GM18526 (cell line): ENCODE measurements around the gene LRP10.
A peak's percentile ranks its signal among the peaks of the same experiment; 100 is the strongest.

Source experiments
- POLR2A ChIP-seq: IDR thresholded peaks from 3 replicates; pipeline ENCODE4 v1.6.1; 2011; ENCODE audit not compliant: insufficient read length; ENCODE audit errors: extremely low read depth

The LRP10 gene, protein sequence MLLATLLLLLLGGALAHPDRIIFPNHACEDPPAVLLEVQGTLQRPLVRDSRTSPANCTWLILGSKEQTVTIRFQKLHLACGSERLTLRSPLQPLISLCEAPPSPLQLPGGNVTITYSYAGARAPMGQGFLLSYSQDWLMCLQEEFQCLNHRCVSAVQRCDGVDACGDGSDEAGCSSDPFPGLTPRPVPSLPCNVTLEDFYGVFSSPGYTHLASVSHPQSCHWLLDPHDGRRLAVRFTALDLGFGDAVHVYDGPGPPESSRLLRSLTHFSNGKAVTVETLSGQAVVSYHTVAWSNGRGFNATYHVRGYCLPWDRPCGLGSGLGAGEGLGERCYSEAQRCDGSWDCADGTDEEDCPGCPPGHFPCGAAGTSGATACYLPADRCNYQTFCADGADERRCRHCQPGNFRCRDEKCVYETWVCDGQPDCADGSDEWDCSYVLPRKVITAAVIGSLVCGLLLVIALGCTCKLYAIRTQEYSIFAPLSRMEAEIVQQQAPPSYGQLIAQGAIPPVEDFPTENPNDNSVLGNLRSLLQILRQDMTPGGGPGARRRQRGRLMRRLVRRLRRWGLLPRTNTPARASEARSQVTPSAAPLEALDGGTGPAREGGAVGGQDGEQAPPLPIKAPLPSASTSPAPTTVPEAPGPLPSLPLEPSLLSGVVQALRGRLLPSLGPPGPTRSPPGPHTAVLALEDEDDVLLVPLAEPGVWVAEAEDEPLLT

DNA sequence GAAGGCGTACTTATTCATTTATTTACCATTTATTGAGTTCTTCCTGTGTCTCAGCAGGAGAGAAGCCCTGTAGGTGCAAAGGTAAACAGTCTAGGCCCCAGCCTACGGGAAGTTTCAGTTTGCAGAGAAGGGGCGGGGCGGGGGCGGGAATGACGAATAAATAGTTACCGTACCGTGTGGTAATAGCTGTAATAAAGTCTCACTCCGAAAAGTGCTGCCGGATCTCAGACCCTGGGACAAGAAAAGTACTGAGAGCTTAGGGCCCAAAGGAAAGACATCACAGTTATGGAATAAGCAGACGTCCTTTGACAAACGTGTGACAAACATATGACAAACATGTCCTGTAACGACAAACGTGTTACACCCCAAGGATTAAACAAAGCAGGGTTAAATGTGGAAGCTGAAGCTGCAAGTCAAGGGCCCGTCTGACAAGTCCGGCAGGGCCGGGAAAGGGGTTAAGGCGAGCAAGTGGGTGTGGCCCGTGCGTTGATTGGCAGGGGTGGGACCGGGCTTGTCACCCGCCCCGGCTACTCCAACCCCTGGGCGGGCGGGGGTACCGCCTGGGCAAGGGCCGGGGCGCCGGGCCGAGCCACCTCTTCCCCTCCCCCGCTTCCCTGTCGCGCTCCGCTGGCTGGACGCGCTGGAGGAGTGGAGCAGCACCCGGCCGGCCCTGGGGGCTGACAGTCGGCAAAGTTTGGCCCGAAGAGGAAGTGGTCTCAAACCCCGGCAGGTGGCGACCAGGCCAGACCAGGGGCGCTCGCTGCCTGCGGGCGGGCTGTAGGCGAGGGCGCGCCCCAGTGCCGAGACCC lies at the start of gene LRP10:
Gene LRP10, plus strand, starts transcription at position 517 of the 809 bp plus-strand sequence. CDS start 564 bp downstream, outside the sequence.
- peak; percentile 68 for TF ChIP-seq POLR2A

DNA sequence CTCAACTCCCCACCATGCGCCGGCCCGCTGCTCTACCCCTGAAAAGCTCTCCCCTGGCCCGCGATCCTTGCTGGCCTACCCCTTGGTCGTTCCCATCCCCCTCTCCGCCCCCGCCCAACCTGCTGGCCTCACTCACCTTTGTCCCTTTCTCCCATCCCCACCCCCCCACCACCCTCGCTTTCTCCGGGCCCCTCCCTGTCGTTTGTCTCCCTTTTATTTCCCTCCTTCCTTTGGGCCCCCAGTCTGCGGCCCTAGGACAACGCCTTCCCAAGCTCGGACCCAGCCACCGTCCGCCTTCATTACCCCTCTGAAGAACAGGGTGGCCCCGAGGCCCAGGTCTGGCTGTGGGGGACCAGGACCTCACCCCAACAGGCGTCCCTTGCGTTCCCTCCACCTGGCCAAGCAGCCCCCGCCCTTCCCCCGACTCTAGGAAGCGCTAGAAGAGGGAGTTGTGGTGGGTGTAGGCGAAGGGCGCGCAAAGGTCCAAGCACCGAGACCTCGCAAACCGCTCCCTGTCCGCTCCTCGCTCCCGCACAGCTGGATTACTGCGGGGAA lies 49.4 kb upstream of the LRP10 start:
- TF ChIP-seq POLR2A, result no peak

DNA sequence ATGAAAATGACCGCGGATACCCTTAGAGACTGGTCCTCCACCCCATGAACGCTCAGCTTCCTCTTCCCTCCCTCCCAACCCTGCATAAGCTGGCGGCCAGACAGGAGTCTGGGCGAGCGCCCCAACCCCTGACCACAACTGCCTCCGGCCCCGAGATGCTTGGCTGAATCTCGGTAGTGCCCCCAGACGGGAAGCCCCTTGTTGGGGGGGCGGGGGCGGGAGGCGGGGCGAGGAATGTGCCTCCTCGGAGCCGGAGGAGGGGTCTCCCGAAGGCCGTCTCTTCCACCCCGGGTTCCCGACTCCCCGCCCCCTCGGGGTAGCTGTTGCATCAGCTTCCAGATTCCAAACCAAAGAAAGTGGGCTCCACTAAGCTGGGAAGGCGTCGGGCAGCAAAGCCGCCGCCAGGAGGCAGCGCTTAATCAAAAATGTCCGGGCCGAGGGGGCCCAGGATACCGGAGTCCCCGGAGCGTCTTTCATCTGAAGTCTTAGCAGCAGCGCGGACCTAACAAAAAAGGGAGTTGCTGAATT lies 48.9 kb upstream of the LRP10 start:
- no peak for TF ChIP-seq POLR2A

DNA sequence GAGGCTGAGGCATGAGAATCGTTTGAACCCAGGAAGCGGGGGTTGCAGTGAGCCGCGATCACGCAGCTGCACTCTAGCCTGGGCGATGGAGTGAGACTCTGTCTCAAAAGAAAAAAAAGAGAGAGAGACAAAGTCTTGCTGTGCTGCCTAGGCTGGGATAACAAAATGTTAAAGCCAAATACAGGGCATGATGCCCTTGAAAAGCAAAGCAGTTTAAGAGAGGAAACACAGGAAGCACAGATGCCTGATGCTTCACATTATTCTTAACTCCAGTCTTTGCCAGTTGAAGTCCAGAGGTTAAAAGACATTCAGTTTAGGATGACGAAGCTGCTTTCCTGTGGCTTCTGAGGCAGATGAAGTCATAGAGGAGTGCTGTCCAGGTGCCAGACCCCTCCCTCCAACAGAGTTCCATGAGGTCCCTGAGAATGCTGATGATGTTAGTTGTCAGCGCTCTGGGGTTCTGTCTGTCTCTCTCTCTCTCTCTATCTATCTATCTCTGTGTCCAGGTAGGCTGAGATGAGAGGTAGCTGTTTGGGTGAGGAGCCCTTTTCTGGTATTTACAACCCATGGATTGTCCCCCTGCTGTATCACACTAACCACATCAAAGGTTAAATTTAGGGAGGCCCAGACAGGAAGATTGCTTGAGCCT lies 46.7 kb upstream of the LRP10 start:
- no peak for TF ChIP-seq POLR2A

DNA sequence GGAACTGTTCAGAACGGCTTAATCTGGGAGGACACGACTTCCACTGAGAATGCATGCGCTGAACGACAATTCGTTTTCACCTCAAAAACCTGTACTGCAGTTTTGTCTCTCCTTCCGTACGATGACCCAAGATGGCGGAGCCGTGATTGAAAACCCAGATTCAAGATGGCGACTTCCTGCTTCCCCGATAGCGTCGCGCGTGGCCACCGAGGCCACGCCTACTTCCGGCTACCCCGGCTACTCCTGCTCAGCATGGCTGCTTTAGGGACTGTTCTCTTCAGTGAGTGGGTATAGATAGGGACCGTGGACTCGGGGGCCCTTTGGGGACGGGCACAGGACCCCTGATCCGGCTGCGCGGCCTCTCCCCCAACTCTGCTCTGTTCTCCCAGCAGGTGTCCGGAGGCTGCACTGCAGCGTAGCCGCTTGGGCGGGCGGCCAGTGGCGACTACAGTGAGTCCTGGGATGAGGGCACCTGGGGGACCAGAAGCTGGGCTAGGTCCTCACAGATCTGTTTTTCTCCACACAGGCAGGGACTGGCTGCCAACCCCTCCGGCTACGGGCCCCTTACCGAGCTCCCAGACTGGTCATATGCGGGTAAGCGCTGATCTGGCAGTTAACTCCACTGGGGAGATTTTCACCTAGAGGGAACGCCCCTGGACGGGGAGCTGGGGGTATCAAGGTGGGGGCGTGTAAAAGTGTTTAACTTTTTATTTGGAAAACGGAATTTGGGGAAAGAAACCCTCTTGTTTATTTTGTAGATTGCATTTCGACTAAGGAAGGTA lies 41.7 kb upstream of the LRP10 start, which contains the start of gene MRPL52:
Gene MRPL52, plus strand, starts transcription at position 227 of the 782 bp plus-strand sequence. Its CDS starts 26 bp downstream, at position 253.
- TF ChIP-seq POLR2A, result peak; percentile 68

DNA sequence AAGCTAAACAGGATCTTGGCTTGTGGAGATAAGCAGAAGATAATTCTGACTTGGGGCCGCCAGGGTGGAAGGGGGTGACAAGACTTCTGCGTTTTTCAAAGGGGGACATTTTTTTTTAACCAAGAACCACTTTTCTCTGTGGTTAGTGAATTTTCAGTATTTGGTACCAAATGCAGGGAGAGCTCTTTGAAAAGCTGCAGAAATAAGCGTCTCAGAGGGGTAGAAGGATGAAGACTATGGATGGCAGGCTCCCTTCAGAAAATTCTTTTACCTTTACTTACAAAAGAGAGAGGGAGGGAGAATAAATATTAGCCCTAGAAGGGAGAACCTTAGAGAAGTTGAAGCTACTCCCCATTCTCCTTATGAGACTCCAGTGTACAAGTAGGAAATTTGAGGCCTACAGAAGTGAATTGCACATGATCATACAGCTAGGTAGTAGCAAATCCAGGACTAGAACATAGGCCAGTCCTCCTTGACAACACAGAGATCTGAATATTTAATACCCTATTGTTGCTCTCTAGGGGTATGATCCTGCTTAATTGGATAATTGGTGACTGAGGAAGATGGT lies 41.0 kb upstream of the LRP10 start:
- TF ChIP-seq POLR2A, result no peak

DNA sequence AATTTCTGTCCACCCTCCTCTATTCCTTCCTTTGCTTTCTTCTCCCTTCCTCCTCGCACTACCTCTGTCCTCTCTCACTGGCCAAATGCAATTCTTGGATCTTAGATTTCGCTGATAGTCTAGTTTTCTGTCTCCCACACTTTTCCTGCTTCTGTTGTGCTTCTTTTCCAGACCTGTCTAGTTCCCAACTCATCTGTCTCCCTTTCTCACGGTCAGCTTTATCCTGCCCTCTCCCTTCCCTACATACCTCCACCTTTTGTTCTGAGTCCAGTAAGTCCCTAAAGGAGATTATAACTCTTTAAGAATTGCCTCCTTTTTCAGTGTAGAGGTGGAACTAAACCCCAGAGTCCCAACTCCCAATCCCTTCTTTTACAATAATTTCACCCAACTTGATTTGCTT lies 36.0 kb upstream of the LRP10 start:
- TF ChIP-seq POLR2A, result no peak

DNA sequence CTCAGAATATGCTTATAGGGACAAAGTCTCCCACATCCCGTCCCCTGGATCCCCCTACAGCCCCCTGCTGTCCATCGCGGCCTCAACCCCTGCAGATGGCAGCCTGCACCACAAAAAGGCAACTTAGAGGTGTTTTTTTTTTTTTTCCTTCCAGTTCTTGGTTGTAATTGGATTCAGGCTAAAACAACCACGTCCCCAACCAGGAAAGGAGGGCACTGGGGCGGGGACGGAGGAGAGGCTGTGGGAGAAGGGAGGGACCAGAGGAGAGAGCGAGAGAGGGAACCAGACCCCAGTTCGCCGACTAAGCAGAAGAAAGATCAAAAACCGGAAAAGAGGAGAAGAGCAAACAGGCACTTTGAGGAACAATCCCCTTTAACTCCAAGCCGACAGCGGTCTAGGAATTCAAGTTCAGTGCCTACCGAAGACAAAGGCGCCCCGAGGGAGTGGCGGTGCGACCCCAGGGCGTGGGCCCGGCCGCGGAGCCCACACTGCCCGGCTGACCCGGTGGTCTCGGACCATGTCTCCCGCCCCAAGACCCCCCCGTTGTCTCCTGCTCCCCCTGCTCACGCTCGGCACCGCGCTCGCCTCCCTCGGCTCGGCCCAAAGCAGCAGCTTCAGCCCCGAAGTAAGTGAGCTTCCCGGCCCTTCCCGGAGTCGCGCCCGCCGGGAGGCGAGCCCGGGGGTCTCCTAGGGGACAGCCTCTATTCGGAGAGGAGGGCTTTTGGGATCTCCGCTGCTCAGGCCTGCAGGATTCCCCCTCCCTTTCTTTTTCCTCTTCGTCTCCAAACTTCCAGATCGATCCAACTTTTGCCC lies 35.0 kb upstream of the LRP10 start, which contains the start of gene MMP14:
Gene MMP14, plus strand, starts transcription at position 285 of the 813 bp plus-strand sequence. Its CDS starts 233 bp downstream, at position 518.
- no peak for TF ChIP-seq POLR2A

DNA sequence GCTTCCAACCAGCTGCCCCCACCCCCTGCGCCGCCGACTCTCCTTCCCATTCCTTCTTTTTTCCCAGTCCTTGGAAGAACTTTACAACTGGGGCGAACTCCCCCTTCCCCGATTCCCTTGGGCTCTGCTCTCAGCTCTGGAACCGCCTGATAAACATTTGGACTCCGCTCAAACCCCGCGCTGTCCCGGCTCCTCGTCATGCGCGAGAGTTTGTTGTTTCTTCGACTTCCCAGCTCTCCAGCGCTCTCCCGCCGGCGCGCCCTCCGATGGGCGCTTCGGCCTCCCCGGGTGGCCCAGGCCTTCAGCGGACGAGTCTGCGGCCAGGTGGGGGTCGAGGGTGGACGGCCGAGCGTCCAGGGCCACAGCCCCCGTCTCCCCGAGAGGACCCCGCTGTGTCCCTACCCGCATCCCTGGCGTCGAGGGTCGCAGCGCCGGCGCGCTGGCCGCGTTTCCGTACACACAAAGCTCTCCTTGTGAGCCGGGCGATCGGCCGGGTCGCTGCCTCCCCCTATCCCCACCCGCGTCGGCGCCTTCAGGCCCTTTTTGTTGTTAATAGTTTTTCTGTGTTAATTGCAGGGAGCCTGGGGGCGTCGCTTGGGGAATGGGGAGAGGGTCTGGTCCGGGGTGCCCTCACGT lies 34.3 kb upstream of the LRP10 start:
- TF ChIP-seq POLR2A, result no peak

DNA sequence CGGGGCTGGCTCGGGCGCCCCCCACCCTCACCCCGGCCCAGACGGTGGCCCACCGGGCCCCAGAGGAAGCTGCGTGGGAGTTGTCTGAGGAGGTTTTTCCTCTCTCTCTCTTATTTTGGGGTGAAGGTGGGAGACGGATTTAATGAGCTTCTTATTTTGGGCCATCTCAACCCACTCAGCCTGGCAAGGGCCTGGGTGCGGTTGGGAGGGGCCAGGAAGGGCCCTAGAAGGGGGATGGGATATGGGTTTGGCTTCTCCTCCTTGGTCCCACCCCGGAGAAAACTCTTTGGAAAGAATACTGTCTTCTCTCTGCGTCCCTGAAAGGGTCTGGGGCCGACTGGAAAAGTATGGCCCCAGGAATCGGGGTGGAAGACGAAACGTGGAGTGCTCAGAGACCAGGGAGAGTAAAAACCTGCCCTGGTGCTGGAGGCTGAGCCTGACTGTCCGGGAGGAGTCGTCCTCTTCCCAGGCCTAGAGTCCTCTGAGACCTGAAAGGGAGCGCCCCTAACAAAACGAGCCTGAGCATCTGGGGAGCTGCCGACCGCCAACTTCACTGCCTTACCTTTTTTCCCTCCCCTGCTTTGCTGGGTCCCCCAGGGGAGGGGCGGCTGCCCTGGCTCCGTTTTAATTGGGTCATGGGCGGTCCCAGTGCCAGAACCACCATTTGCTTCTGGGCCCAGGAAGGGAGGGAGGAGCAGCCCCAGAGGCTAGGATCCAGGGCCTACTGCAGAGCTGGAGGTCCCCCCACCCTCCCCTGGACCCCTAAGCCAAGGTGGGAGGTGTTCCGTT lies 33.6 kb upstream of the LRP10 start:
- no peak for TF ChIP-seq POLR2A

DNA sequence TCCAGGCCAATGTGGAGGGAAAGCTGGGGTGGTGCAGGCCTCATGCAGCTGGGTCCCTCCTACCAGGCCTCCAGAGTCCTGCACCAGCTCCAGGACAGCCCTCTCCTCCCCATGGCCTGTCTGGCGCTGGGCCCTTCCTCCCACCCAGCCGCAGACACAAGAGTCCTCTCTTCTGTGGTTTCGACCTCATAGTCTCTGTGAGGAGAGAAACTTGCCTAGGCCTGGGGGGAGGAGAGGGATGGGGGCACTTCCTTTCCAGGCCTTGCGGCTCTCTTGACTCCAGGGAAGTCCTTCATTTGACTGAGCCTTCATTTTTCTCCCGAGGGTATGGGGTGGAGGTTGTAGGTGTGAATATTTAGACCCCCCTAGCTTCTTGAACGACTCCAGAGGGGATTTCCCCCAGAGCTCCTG lies 32.9 kb upstream of the LRP10 start:
- TF ChIP-seq POLR2A, result no peak

DNA sequence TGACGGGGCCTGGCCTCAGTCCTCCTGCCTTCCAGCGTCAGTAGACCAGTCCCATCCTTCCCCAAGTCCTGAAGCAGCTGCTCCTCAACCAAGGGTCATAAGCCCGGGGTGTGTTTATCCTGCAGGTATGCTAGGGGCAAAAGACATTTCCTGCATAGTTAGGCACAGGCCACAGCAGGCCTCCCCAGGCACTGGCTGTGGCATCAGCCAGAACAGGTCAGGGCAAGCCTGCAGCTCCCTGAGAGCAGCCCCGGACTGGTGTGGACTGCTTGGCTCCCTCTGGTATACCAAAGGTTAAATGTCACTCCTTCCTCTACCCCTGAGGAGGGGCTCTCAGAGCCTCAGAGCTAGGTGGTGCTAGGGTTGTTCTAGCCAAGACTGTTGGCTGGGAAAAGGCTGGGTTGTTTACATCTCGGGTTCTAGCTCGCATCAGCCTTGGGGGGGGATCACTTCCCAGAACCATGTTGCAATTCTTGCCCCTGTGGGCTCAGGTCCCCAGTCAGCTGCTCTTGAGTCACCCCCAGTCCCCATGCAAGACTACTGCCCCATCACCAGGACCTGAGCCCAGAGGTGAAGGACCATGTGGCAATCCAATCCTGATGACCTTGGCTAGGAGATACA lies 32.3 kb upstream of the LRP10 start:
- no peak for TF ChIP-seq POLR2A
